Uterus (tissue), 2 donors: ENCODE results near the gene WDR45B.

ENCODE experiments used
- CTCF ChIP-seq, 4 experiments: fragments of 200-600 bp in 2 of 4; fragments of 450-650 bp in 2 of 4; sonication (generic) in 2 of 4; IDR thresholded peaks; one replicate each; pipeline ENCODE4 v1.5.1; 2016 to 2019; ENCODE audit warnings: antibody characterized with exemption in 4 of 4, mild to moderate bottlenecking in 2 of 4, moderate library complexity in 1 of 4
- POLR2A ChIP-seq, 2 donors: fragments of 450-650 bp; IDR thresholded peaks; one replicate each; pipeline ENCODE4 v1.6.1; 2016; ENCODE audit warnings: antibody characterized with exemption in 2 of 2, mild to moderate bottlenecking in 1 of 2, moderate library complexity in 1 of 2

DNA sequence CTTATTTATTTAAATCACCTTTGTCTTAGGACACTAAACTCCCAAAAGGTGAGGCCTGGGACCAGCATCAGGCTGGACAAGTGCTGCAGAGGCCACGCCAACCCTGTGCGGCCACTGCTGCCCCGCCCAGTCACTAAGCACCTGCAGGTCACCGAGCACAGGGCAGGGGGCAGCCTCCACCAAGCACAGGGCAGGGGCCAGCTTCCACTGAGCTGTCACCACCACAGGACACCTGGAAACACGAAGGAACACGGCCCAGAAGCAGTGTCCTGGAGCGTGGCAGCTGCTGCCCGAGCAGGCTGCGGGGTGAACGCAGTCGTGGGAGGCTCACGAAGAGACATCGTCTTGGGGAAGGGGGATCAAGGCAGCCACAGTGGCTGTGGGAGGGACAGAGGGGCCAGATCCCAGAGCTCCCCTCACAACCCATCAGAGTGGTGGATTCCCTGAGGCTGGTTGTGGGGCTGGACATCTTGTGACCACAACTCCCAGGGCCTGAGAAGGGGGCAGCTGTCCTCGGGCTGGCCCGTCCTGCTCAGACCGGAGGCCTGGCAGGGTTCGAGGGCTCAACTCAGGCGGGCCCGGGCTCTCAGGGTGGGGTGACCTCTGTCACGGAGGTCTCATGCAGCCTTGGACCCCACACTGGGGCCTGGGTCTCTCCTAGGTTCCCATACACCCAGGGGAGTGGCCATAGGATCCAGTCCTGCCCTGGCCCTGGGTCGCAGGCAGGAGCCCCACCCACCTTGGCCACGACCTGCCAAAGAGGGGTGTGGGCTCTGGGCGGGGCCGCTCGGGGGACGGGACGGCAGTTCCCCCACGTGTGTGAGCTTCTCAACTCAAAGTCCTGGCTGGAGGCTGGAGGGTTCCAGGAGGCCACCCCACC lies 31.6 kb upstream of the WDR45B start:
- TF ChIP-seq CTCF (IDR thresholded peaks at IDR 0.05) (no peak), POLR2A (IDR thresholded peaks at IDR 0.05) (no peak)
